WERI-Rb-1 (cell line): Measurements from ENCODE around the gene PAGE4.

ENCODE experiments used
- DNase-seq: peaks from one replicate; pipeline ENCODE4 v3.0.0-alpha.2; 2020
- H3K27ac ChIP-seq: fragments of 250-450 bp; sonication (Bioruptor Pico); 2 replicates; pipeline ENCODE4 v1.5.1; 2020; ENCODE audit warnings: mild to moderate bottlenecking, moderate library complexity
- H3K27me3 ChIP-seq: fragments of 250-450 bp; sonication (Bioruptor Pico); 2 replicates; pipeline ENCODE4 v1.5.1; 2021; ENCODE audit warnings: mild to moderate bottlenecking, low read depth, moderate library complexity; ENCODE audit not compliant: insufficient read depth, severe bottlenecking
- H3K36me3 ChIP-seq: fragments of 250-450 bp; sonication (Bioruptor Pico); 2 replicates; pipeline ENCODE4 v1.5.1; 2020; ENCODE audit warnings: mild to moderate bottlenecking, moderate library complexity
- H3K4me3 ChIP-seq: 2 replicates; pipeline ENCODE4 v1.5.1; 2011; ENCODE audit warnings: low read depth, mild to moderate bottlenecking, control low read depth, low read length
- H3K9me3 ChIP-seq: fragments of 250-450 bp; sonication (Bioruptor Pico); 2 replicates; pipeline ENCODE4 v1.5.1; 2021; ENCODE audit warnings: mild to moderate bottlenecking, moderate library complexity; ENCODE audit not compliant: severe bottlenecking
- TF ChIP-seq, protein P1 (sequence below): IDR thresholded peaks from 2 replicates; pipeline ENCODE4 v1.5.1; 2011; ENCODE audit warnings: low read depth, mild to moderate bottlenecking, control low read depth, inconsistent platforms, low read length

PAGE4 gene

DNA sequence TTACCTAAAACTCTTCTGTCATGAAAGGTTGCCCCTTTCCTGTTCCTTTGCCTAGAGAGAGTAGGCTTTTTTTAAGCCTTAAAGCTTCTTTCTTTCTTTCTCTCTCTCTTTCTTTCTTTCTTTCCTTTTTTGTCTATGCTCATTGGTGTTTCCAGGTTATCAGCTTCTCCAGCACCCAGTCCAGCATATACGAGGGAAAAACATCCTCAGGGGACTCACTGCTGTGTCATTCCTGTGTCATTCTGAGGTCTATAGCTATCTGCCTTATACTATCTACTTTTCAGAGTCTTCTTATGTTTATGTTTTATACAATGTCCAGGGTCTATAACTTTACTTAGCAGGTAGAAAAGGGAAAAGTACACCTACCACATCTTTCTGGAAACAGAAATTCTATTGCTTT, 39.6 kb downstream of the PAGE4 start:
- DNase-seq, result no peak
- no peaks in the 10 kb centered on the region for H3K9me3 ChIP-seq
- H3K27me3 ChIP-seq, result peaks cover 59% of the 10 kb centered on the region
- H3K27ac ChIP-seq, result no peak overlapping the region
- H3K4me3 ChIP-seq, result no peak overlapping the region
- no peaks in the 10 kb centered on the region for H3K36me3 ChIP-seq
- TF ChIP-seq, protein P1, sequence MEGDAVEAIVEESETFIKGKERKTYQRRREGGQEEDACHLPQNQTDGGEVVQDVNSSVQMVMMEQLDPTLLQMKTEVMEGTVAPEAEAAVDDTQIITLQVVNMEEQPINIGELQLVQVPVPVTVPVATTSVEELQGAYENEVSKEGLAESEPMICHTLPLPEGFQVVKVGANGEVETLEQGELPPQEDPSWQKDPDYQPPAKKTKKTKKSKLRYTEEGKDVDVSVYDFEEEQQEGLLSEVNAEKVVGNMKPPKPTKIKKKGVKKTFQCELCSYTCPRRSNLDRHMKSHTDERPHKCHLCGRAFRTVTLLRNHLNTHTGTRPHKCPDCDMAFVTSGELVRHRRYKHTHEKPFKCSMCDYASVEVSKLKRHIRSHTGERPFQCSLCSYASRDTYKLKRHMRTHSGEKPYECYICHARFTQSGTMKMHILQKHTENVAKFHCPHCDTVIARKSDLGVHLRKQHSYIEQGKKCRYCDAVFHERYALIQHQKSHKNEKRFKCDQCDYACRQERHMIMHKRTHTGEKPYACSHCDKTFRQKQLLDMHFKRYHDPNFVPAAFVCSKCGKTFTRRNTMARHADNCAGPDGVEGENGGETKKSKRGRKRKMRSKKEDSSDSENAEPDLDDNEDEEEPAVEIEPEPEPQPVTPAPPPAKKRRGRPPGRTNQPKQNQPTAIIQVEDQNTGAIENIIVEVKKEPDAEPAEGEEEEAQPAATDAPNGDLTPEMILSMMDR, result no peak

DNA sequence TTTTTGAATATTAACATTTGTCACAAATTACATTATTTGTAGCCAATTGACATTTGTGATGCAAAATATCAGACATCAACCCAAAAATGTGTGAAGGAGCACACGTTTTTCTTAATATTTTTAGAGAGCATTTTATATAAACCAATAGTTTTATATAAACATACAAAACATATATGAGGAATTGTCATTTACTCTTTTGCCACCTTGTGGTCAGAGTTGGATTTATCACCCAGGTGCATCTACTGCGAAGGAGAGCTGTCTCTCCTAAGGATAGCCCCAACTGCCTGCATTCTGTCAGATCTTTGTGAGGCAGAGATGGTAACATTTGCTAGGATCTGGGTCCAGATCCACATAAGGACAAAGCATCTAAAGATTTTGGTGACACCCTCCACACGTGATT, 47.6 kb downstream of the PAGE4 start:
- no peak for DNase-seq
- TF ChIP-seq, protein P1, result peak; percentile 39; the same call in 1 of the 2 replicates
- peaks cover 37% of the 10 kb centered on the region for H3K27me3 ChIP-seq
- no peaks in the 10 kb centered on the region for H3K36me3 ChIP-seq
- H3K27ac ChIP-seq, result no peak overlapping the region
- H3K9me3 ChIP-seq, result no peaks in the 10 kb centered on the region
- no peak overlapping the region for H3K4me3 ChIP-seq

DNA sequence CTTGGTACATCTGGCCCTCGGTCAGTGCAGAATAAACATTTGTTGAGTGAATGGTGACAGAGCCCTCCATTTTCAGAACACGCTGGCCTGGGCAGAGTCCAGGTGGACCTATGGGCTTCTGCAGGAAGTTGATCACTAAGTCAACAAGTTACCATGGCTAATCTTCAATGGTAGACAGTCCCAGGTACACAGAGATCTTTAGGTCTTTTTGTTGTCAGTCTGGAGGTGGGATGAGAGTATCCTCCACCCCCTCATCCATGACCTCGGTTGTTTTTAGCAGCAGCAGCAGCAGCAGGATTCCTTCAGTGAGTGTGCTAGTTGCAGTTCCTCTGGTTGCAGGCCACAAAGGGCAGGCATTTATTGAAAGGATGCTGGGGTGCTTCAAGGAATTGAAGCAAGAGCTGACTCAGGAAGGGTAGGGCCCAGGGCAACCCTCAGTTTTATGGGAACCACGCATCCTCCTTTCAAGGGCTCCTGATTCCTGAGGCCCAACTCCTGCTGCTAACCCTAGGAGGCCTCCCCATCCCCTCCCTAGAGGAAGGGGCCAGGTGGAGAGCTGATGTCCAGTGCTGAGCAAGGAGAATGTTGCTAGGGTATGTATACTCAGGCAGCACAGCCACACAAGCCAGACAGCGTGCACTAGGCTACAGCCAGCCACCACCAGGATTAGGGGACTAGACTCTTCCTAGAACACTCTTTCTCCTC, 48.4 kb downstream of the PAGE4 start:
- Histone ChIP-seq H3K36me3 (no peaks in the 10 kb centered on the region), H3K27ac (no peak overlapping the region), H3K27me3 (peaks cover 31% of the 10 kb centered on the region), H3K4me3 (no peak overlapping the region), H3K9me3 (no peaks in the 10 kb centered on the region)
- DNase-seq, result no peak
- TF ChIP-seq, protein P1, result no peak

DNA sequence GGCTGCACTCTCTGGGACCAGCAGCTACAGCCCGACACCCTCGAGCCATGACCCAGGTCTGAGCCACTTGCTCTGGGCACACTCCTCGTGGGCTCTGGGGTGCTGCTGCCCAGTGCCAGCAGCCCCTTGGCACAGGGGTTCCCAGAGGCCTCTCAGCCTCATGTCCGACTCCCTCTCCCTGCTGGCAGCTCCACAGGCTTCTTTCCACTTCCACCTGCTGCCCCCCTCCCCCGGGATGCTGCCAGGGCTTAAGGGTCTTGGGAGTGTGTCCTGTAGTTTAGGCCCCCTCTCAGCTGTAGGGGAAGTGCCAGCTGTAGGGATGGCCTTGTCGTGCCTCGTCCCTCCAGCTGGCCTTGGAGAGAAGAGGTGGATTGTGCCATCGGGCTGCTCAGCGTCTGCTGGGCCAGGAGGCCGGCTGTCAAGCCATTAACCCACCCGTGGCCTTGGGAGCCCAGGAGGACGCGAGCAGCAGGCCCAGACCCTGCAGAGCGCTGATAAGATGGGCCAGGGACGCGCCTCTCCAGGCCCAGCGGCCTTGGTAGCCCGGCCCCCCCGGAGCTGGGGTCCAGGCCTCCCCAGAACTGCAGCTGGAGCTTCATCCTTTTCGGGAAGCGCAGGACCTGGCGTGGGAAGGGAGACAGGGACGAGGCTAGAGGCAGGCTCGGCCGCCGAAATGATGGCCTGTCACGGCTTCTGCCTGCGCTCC, 49.2 kb downstream of the PAGE4 start:
- H3K27ac ChIP-seq, result no peak overlapping the region
- no peaks in the 10 kb centered on the region for H3K9me3 ChIP-seq
- no peak for DNase-seq
- no peaks in the 10 kb centered on the region for H3K36me3 ChIP-seq
- TF ChIP-seq, protein P1, result no peak
- peaks cover 29% of the 10 kb centered on the region for H3K27me3 ChIP-seq
- peak overlapping the region; percentile 51 for H3K4me3 ChIP-seq

DNA sequence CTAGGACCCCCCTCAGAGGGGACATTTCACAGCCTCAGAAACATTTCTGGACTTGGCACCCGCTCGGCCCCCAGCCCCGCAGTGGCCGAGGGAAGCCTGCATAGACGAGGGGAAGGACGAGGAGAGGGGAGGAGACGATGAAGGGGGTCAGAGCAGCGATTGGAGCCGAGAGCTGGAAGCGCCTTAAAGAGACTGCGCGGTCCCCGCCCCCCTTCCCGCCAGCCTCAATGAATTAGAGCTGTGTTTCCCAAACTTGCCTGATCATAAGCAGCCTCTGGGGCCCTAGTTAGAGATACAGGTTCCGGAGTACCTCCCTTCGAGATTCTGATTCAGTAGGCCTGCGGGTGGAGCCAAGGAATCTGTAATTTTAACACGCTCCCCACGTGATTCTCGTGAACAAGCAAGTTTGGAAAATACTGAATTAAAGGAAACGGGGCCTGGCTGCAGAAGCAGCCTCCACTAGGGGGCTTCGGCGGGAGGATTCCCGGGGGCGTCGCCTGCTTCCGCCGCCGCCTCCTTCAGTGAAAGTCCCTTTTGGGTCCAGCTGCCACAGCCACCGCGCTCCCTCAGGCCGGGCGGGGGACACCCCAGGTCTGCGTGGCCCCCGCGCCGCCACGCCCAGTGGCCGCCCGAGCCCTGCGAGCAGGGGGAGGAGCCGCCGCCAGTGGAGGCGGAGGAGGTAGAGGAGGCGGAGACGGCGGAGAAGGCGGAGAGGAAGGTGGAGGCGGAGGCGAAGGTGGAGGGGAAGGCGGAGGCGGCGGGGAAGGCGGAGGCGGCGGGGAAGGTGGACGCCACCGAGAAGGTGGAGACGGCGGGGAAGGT, 49.9 kb downstream of the PAGE4 start, which contains the start of gene USP27X:
USP27X (plus strand) TSS at position 651 of the 822 bp plus-strand sequence. CDS start 824 bp downstream, outside the sequence.
- H3K9me3 ChIP-seq, result no peaks in the 10 kb centered on the region
- peak within 1 kb of the TSS; percentile 56 for H3K27ac ChIP-seq
- H3K27me3 ChIP-seq, result peaks cover 24% of the 10 kb centered on the region
- H3K4me3 ChIP-seq, result peak within 1 kb of the TSS; percentile 51
- peak; percentile 77 for DNase-seq
- H3K36me3 ChIP-seq, result no peaks in the 10 kb centered on the region
- TF ChIP-seq, protein P1, result peak; percentile 46
